Astrocyte (in vitro differentiated cells and primary cell): ENCODE results near the gene ATAD5.
"Not testable (repeated sequence)": the region's sequence is repeated elsewhere in the genome, so short reads cannot be mapped to it uniquely, and the experiment has no call there.

ENCODE experiments used
- CTCF ChIP-seq: IDR thresholded peaks from 2 replicates; pipeline ENCODE4 v1.5.1; 2011; ENCODE audit warnings: low read depth, mild to moderate bottlenecking, inconsistent platforms, low read length, moderate library complexity; ENCODE audit not compliant: insufficient read depth
- EZH2 ChIP-seq: IDR thresholded peaks from 2 replicates; pipeline ENCODE4 v1.6.1; 2012; ENCODE audit warnings: mild to moderate bottlenecking, low read length, inconsistent platforms; ENCODE audit not compliant: insufficient read depth

GRCh38 chr17:30814236-30814635 is 17.5 kb upstream of the ATAD5 start:
- not testable (repeated sequence) for TF ChIP-seq EZH2, CTCF
